Adrenal gland (tissue), 5 donors: ENCODE measurements around the gene FAF1.
"Not testable (repeated sequence)": the region's sequence is repeated elsewhere in the genome, so short reads cannot be mapped to it uniquely, and the experiment has no call there.

Experiments used
- CTCF ChIP-seq, 6 experiments: fragments of 450-650 bp in 4 of 6; fragments of 200-600 bp in 2 of 6; sonication (generic) in 1 of 6; IDR thresholded peaks; 1 replicate in 5 of 6; 2 replicates in 1 of 6; pipeline versions ENCODE4 v1.5.1 to v1.8.0; 2016 to 2021; ENCODE audit warnings: antibody characterized with exemption in 6 of 6, mild to moderate bottlenecking in 2 of 6, moderate library complexity in 1 of 6
- POLR2A ChIP-seq, 2 donors: fragments of 450-650 bp; IDR thresholded peaks; one replicate each; pipeline ENCODE4 v1.6.1; 2017; ENCODE audit warnings: antibody characterized with exemption in 2 of 2, mild to moderate bottlenecking in 2 of 2, moderate library complexity in 1 of 2
- donor health status: DM: no; HTN: no; CAD: no.

GRCh38 chr1:50527987-50528320 lies 432.1 kb downstream of the FAF1 start:
- not testable (repeated sequence) for TF ChIP-seq CTCF, POLR2A (IDR thresholded peaks at IDR 0.05)
